Natural killer cell (primary cell): ENCODE data around the gene SHROOM3. TPM values are rescaled to one million over a fixed set of nuclear protein-coding genes. Genes with fewer than 3 reads are reported as not detected.

Experiments
- ATAC-seq, 3 donors: fragments of 150-1000 bp in 2 of 3; fragments of 200-7000 bp in 1 of 3; cut with Tn5 transposase; 1 replicate in 1 of 3; 2 replicates in 2 of 3; pipeline ENCODE4 v1.10.0; 2021; ENCODE audit warnings: mild to moderate bottlenecking in 2 of 3, moderate library complexity in 2 of 3
- DNase-seq, 2 donors: peaks; one replicate each; pipeline versions ENCODE4 v3.0.0 to v3.0.0-alpha.2; 2013 to 2021; ENCODE audit warnings: mixed read lengths in 1 of 2
- H3K27ac ChIP-seq: one replicate; pipeline ENCODE4 v1.5.1; 2013; ENCODE audit warnings: mild to moderate bottlenecking, low read length
- H3K27me3 ChIP-seq: one replicate; pipeline ENCODE4 v1.6.1; 2013; ENCODE audit warnings: low read length; ENCODE audit not compliant: control insufficient read depth, insufficient read depth
- H3K36me3 ChIP-seq: one replicate; pipeline ENCODE4 v1.6.1; 2013; ENCODE audit warnings: low read length; ENCODE audit not compliant: control insufficient read depth, insufficient read depth
- H3K4me1 ChIP-seq: one replicate; pipeline ENCODE4 v1.6.1; 2013; ENCODE audit warnings: low read length; ENCODE audit not compliant: control insufficient read depth, insufficient read depth
- H3K4me3 ChIP-seq: one replicate; pipeline ENCODE4 v1.5.1; 2013; ENCODE audit warnings: low read length
- H3K9me3 ChIP-seq: one replicate; pipeline ENCODE4 v1.6.1; 2013; ENCODE audit warnings: low read length; ENCODE audit not compliant: control insufficient read depth, insufficient read depth
- H3K27ac Mint-ChIP-seq, 2 donors: one replicate each; pipeline ENCODE4 v1.8.0; 2022; ENCODE audit warnings: mild to moderate bottlenecking in 2 of 2, mixed read lengths in 2 of 2, moderate library complexity in 1 of 2
- H3K27me3 Mint-ChIP-seq, 2 donors: one replicate each; pipeline ENCODE4 v1.8.0; 2022; ENCODE audit warnings: low read depth in 2 of 2, mixed read lengths in 2 of 2
- H3K36me3 Mint-ChIP-seq: one replicate; pipeline ENCODE4 v1.8.0; 2022; ENCODE audit warnings: mixed read lengths
- H3K4me1 Mint-ChIP-seq, 2 donors: one replicate each; pipeline ENCODE4 v1.8.0; 2022; ENCODE audit warnings: mixed read lengths in 2 of 2
- H3K4me3 Mint-ChIP-seq: one replicate; pipeline ENCODE4 v1.8.0; 2022; ENCODE audit warnings: mild to moderate bottlenecking, moderate library complexity, mixed read lengths
- H3K9me3 Mint-ChIP-seq, 2 donors: one replicate each; pipeline ENCODE4 v1.8.0; 2022; ENCODE audit warnings: mixed read lengths in 2 of 2
- CTCF ChIP-seq: fragments of 200-600 bp; IDR thresholded peaks from one replicate; pipeline ENCODE4 v1.8.0; 2022; ENCODE audit warnings: antibody characterized with exemption
- WGBS: methylation state at CpG from one replicate; pipeline ENCODE4 v1.1.7; 2013; ENCODE audit warnings: missing lambda C conversion rate; ENCODE audit not compliant: insufficient coverage; 5-methylcytosine and 5-hydroxymethylcytosine counted together
- intact Hi-C: fragments of 100-400 bp; cut with micrococcal nuclease; formaldehyde crosslinking; loops from one replicate; pipeline ENCODE4 v1.14.2; 2022
- total RNA-seq, 4 donors: library from RNA; stranded (reverse); fragments of 120-200 nt in 1 of 4; gene quantifications; one replicate each; pipeline versions ENCODE4 v1.2.3 to v1.2.4, GENCODE V29; 2013 to 2022

Gene SHROOM3
- total RNA-seq, 3 donors from 2014 or later (not counting 1 experiment from before 2014, with no cell fraction given) = 0.63 TPM; not detected in 2

DNA sequence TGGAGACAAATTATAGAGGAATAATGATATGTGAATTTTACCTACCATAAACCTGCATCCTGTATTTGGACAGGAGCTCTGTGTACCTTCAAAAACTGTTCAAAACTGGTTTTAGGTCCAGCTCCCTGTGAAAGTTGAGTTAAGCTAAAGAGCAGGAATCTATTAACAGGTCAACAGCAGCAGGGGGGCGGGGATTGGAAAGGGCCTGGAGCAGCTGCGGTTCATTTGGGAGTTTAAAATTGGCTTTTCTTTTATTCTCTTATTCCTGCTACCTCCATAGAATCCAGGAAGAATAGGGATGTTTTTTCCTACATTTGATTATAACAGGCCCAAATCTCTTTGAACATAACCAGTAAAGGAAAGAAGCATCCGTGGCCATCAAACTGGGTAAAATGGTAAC is 23.8 kb downstream of the SHROOM3 start:
- H3K27me3 ChIP-seq = no peaks in the 10 kb centered on the region
- peaks cover 5% of the 10 kb centered on the region for H3K9me3 ChIP-seq
- H3K4me3 ChIP-seq = no peak overlapping the region
- intact Hi-C loops = no loop called here
- Mint-ChIP-seq H3K36me3 (no peaks in the 10 kb centered on the region), H3K4me3 (no peak overlapping the region), H3K27ac (no peak overlapping the region), H3K9me3 (peaks cover 5 to 7% of the 10 kb centered on the region in 2 donors), H3K27me3 (peaks cover 0 to 6% of the 10 kb centered on the region in 2 donors), H3K4me1 (no peaks in the 10 kb centered on the region)
- no peaks in the 10 kb centered on the region for H3K4me1 ChIP-seq
- DNase-seq (no peak), ATAC-seq (no peak)
- no peak for TF ChIP-seq CTCF
- WGBS = 84% methylated on average over 3 of the region's 3 CpGs
- no peak overlapping the region for H3K27ac ChIP-seq
- H3K36me3 ChIP-seq = no peaks in the 10 kb centered on the region

DNA sequence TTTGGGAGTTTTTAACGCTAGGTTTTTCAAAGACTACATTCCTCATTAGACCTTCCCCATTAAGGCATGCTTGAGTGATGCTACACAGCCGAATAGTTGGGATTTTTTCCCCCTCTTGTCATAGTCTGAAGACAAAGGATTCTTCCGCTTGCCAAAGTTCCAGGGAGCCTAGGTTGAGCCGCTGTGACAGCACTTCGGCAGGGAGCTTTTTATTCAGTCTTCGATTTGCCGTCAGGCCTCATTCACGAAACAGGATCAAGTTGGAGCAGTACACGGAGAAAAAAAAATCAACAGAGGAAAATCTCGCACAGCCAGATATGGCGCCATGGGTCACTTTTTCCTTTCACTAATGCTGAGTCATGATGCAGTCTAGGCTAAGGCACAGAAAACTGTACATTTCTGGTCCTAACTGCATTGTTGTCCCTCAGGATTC is 24.3 kb downstream of the SHROOM3 start:
- no peaks in the 10 kb centered on the region for H3K36me3 Mint-ChIP-seq

DNA sequence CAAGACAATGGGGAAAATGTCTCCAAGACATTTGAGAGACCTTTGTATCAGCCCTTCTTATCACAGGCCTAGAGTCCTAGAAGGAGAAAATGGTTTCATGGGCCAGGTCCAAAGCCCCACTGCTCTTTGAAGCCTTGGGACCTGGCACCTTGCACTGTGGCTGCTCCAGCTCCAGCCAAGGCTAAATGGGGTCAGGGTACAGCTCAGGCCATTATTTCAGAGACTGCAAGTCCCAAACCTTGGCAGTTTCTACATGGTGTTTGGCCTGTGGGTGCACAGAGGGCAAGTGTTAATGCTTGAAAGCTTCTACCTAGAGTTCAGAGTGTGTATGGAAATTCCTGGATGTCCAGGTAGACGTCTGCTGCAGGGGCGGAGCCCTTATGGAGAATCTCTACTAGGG is 28.5 kb downstream of the SHROOM3 start:
- no peak for DNase-seq
- H3K27me3 Mint-ChIP-seq = peaks cover 0 to 3% of the 10 kb centered on the region in 2 donors
- Histone ChIP-seq H3K4me3 (no peak overlapping the region), H3K27ac (no peak overlapping the region), H3K4me1 (no peaks in the 10 kb centered on the region), H3K9me3 (peaks cover 8% of the 10 kb centered on the region), H3K27me3 (no peaks in the 10 kb centered on the region), H3K36me3 (no peaks in the 10 kb centered on the region)
- no peak for TF ChIP-seq CTCF
- WGBS = 90% methylated on average over 2 of the region's 2 CpGs
- intact Hi-C loops = no loop called here
- no peaks in the 10 kb centered on the region for H3K4me1 Mint-ChIP-seq
- H3K9me3 Mint-ChIP-seq = peaks cover 5 to 7% of the 10 kb centered on the region in 2 donors
- no peak overlapping the region for H3K27ac Mint-ChIP-seq
- no peak overlapping the region for H3K4me3 Mint-ChIP-seq
- no peak for ATAC-seq
- no peaks in the 10 kb centered on the region for H3K36me3 Mint-ChIP-seq

More for the DNA sequence above, 24.3 kb downstream of the SHROOM3 start:
- no peak for TF ChIP-seq CTCF
- no peak overlapping the region for H3K4me3 ChIP-seq
- H3K27me3 Mint-ChIP-seq = peaks cover 0 to 6% of the 10 kb centered on the region in 2 donors
- no peaks in the 10 kb centered on the region for H3K27me3 ChIP-seq
- intact Hi-C loops = no loop called here
- DNase-seq (no peak), ATAC-seq (no peak)
- no peak overlapping the region for H3K4me3 Mint-ChIP-seq
- no peaks in the 10 kb centered on the region for H3K4me1 Mint-ChIP-seq
- no peaks in the 10 kb centered on the region for H3K36me3 ChIP-seq
- H3K9me3 ChIP-seq = peaks cover 8% of the 10 kb centered on the region
- no peak overlapping the region for H3K27ac ChIP-seq
- H3K27ac Mint-ChIP-seq = no peak overlapping the region
- peaks cover 5 to 7% of the 10 kb centered on the region in 2 donors for H3K9me3 Mint-ChIP-seq
- WGBS = 89% methylated on average over 10 of the region's 11 CpGs
- H3K4me1 ChIP-seq = no peaks in the 10 kb centered on the region

- no peak for ATAC-seq
- Mint-ChIP-seq H3K27ac (no peak overlapping the region), H3K4me3 (no peak overlapping the region), H3K27me3 (peaks cover 0 to 2% of the 10 kb centered on the region in 2 donors), H3K9me3 (no peaks in the 10 kb centered on the region), H3K4me1 (peaks cover 0 to 5% of the 10 kb centered on the region in 2 donors), H3K36me3 (no peaks in the 10 kb centered on the region)
- Histone ChIP-seq H3K27ac (no peak overlapping the region), H3K27me3 (no peaks in the 10 kb centered on the region), H3K4me1 (no peaks in the 10 kb centered on the region), H3K4me3 (no peak overlapping the region), H3K36me3 (no peaks in the 10 kb centered on the region), H3K9me3 (no peaks in the 10 kb centered on the region)
- DNase-seq = no peak
- no peak for TF ChIP-seq CTCF
- intact Hi-C loops = no loop called here
These were observed 35.0 kb downstream of the SHROOM3 start for GRCh38 chr4:76470064-76470463.
